ENCODE data around the gene GAA.

Gene GAA

GRCh38 chr17:80129006-80129565 lies 27.7 kb downstream of the GAA start:
- H3K9me3 Mint-ChIP-seq = no peaks in the 10 kb centered on the region
- DNase-seq = no peak
- ATAC-seq = no peak
- H3K4me1 Mint-ChIP-seq = no peaks in the 10 kb centered on the region
- peaks cover 14% of the 10 kb centered on the region for H3K36me3 Mint-ChIP-seq (ENCODE audit: low read depth)
- H3K27me3 Mint-ChIP-seq = peaks cover 21% of the 10 kb centered on the region
- no peak overlapping the region for H3K4me3 Mint-ChIP-seq
- no peak overlapping the region for H3K27ac Mint-ChIP-seq

GRCh38 chr17:80130992-80131391 lies 29.6 kb downstream of the GAA start:
- no peaks in the 10 kb centered on the region for H3K4me1 Mint-ChIP-seq
- H3K4me3 Mint-ChIP-seq = no peak overlapping the region
- peaks cover 24% of the 10 kb centered on the region for H3K36me3 Mint-ChIP-seq (ENCODE audit: low read depth)
- ATAC-seq = no peak
- no peaks in the 10 kb centered on the region for H3K9me3 Mint-ChIP-seq
- H3K27me3 Mint-ChIP-seq = peaks cover 16% of the 10 kb centered on the region
- H3K27ac Mint-ChIP-seq = no peak overlapping the region
- DNase-seq = no peak

GRCh38 chr17:80132906-80133625 lies 31.7 kb downstream of the GAA start:
- Mint-ChIP-seq H3K27me3 (peaks cover 9% of the 10 kb centered on the region), H3K9me3 (no peaks in the 10 kb centered on the region), H3K27ac (peak overlapping the region; percentile 57), H3K4me1 (no peaks in the 10 kb centered on the region), H3K36me3 (ENCODE audit: low read depth) (peaks cover 40% of the 10 kb centered on the region), H3K4me3 (no peak overlapping the region)
- DNase-seq (no peak), ATAC-seq (no peak)

GRCh38 chr17:80133626-80133970 lies 32.2 kb downstream of the GAA start:
- no peak overlapping the region for H3K4me3 Mint-ChIP-seq
- peaks cover 6% of the 10 kb centered on the region for H3K27me3 Mint-ChIP-seq
- no peaks in the 10 kb centered on the region for H3K9me3 Mint-ChIP-seq

GRCh38 chr17:80137131-80137530 lies 35.8 kb downstream of the GAA start:
- peaks cover 75% of the 10 kb centered on the region for H3K36me3 Mint-ChIP-seq (ENCODE audit: low read depth)
- DNase-seq = no peak
- H3K27ac Mint-ChIP-seq = no peak overlapping the region
- H3K4me3 Mint-ChIP-seq = no peak overlapping the region
- no peak for ATAC-seq
- no peaks in the 10 kb centered on the region for H3K9me3 Mint-ChIP-seq
- no peaks in the 10 kb centered on the region for H3K27me3 Mint-ChIP-seq
- H3K4me1 Mint-ChIP-seq = no peaks in the 10 kb centered on the region

More at GRCh38 chr17:80133626-80133970, 32.2 kb downstream of the GAA start:
- H3K36me3 Mint-ChIP-seq (ENCODE audit: low read depth) = peaks cover 45% of the 10 kb centered on the region
- no peaks in the 10 kb centered on the region for H3K4me1 Mint-ChIP-seq
- no peak overlapping the region for H3K27ac Mint-ChIP-seq
- ATAC-seq = no peak
- no peak for DNase-seq

- no peak for ATAC-seq
- peaks cover 75% of the 10 kb centered on the region for H3K36me3 Mint-ChIP-seq (ENCODE audit: low read depth)
- no peaks in the 10 kb centered on the region for H3K9me3 Mint-ChIP-seq
- no peak for DNase-seq
- H3K27ac Mint-ChIP-seq = no peak overlapping the region
- H3K4me3 Mint-ChIP-seq = no peak overlapping the region
- no peaks in the 10 kb centered on the region for H3K27me3 Mint-ChIP-seq
- peaks cover 8% of the 10 kb centered on the region for H3K4me1 Mint-ChIP-seq
Observed at GRCh38 chr17:80138856-80139426, 37.6 kb downstream of the GAA start.

GRCh38 chr17:80141463-80142165 lies 40.2 kb downstream of the GAA start:
- Mint-ChIP-seq H3K27ac (no peak overlapping the region), H3K36me3 (ENCODE audit: low read depth) (peaks cover 85% of the 10 kb centered on the region), H3K9me3 (no peaks in the 10 kb centered on the region), H3K4me1 (peaks cover 32% of the 10 kb centered on the region), H3K4me3 (no peak overlapping the region), H3K27me3 (no peaks in the 10 kb centered on the region)
- DNase-seq (no peak), ATAC-seq (no peak)

GRCh38 chr17:80142929-80143328 lies 41.5 kb downstream of the GAA start:
- peaks cover 39% of the 10 kb centered on the region for H3K4me1 Mint-ChIP-seq
- no peaks in the 10 kb centered on the region for H3K9me3 Mint-ChIP-seq
- no peaks in the 10 kb centered on the region for H3K27me3 Mint-ChIP-seq
- ATAC-seq = no peak
- DNase-seq = no peak
- peak overlapping the region; percentile 46 for H3K27ac Mint-ChIP-seq
- H3K36me3 Mint-ChIP-seq (ENCODE audit: low read depth) = peaks cover 76% of the 10 kb centered on the region
- H3K4me3 Mint-ChIP-seq = no peak overlapping the region

GRCh38 chr17:80145076-80146075 lies 44.0 kb downstream of the GAA start:
- no peaks in the 10 kb centered on the region for H3K9me3 Mint-ChIP-seq
- H3K4me1 Mint-ChIP-seq = peaks cover 47% of the 10 kb centered on the region
- H3K36me3 Mint-ChIP-seq (ENCODE audit: low read depth) = peaks cover 55% of the 10 kb centered on the region
- ATAC-seq (no peak), DNase-seq (no peak)
- peak overlapping the region; percentile 93 for H3K4me3 Mint-ChIP-seq
- H3K27me3 Mint-ChIP-seq = no peaks in the 10 kb centered on the region
- peak overlapping the region; percentile 78 for H3K27ac Mint-ChIP-seq

- Mint-ChIP-seq H3K9me3 (no peaks in the 10 kb centered on the region), H3K27ac (peak overlapping the region; percentile 95), H3K27me3 (no peaks in the 10 kb centered on the region), H3K4me1 (peaks cover 47% of the 10 kb centered on the region), H3K36me3 (ENCODE audit: low read depth) (peaks cover 47% of the 10 kb centered on the region), H3K4me3 (peak overlapping the region; percentile 93)
- ATAC-seq (peak; percentile 1), DNase-seq (no peak)
Observed at GRCh38 chr17:80146121-80147034, 45.0 kb downstream of the GAA start.

- peak within 1 kb of the TSS; percentile 95 for H3K27ac Mint-ChIP-seq
- peak; percentile 93 for ATAC-seq
- H3K4me1 Mint-ChIP-seq = peaks cover 52% of the 10 kb centered on the region
- H3K36me3 Mint-ChIP-seq (ENCODE audit: low read depth) = peaks cover 38% of the 10 kb centered on the region
- H3K27me3 Mint-ChIP-seq = no peaks in the 10 kb centered on the region
- H3K4me3 Mint-ChIP-seq = peak within 1 kb of the TSS; percentile 93
- peak; percentile 97 for DNase-seq
- no peaks in the 10 kb centered on the region for H3K9me3 Mint-ChIP-seq
Observed at GRCh38 chr17:80147035-80147822, 45.8 kb downstream of the GAA start, which contains the start of gene EIF4A3. Gene EIF4A3 (minus strand): TSS chr17:80147128. CDS start chr17:80146961, 167 bp downstream.

- peaks cover 36% of the 10 kb centered on the region for H3K4me1 Mint-ChIP-seq
- DNase-seq (no peak), ATAC-seq (no peak)
- no peaks in the 10 kb centered on the region for H3K27me3 Mint-ChIP-seq
- H3K36me3 Mint-ChIP-seq (ENCODE audit: low read depth) = peaks cover 3% of the 10 kb centered on the region
- H3K9me3 Mint-ChIP-seq = peaks cover 8% of the 10 kb centered on the region
- no peak overlapping the region for H3K4me3 Mint-ChIP-seq
- no peak overlapping the region for H3K27ac Mint-ChIP-seq
Observed at GRCh38 chr17:80151333-80151732, 50.0 kb downstream of the GAA start.

Data from activated naive CD8-positive, alpha-beta T cell treated with anti-CD3 and anti-CD28 coated beads, Interleukin-2, amount 50 U/mL, for 24 hours (primary cell).